ENCODE measurements around the gene ESR2.
"Not testable (repeated sequence)": the region's sequence is repeated elsewhere in the genome, so short reads cannot be mapped to it uniquely, and the experiment has no call there.

ESR2 gene

GRCh38 chr14:64075613-64076005 is 218.6 kb downstream of the ESR2 start:
- no peak for DNase-seq

- no peak for DNase-seq
Observed at GRCh38 chr14:64074961-64075612, 219.1 kb downstream of the ESR2 start.

GRCh38 chr14:64069634-64070359 is 224.4 kb downstream of the ESR2 start:
- DNase-seq: no peak

- DNase-seq: no peak
Observed at GRCh38 chr14:64064447-64064846, 229.7 kb downstream of the ESR2 start.

GRCh38 chr14:64062381-64063115 is 231.6 kb downstream of the ESR2 start:
- DNase-seq: no peak

- DNase-seq: no peak
Observed at GRCh38 chr14:64061706-64062105, 232.5 kb downstream of the ESR2 start.

GRCh38 chr14:64061115-64061514 is 233.1 kb downstream of the ESR2 start:
- DNase-seq: no peak

GRCh38 chr14:64060648-64061096 is 233.5 kb downstream of the ESR2 start:
- no peak for DNase-seq

- DNase-seq: no peak
Observed at GRCh38 chr14:64060199-64060545, 234.0 kb downstream of the ESR2 start.

- DNase-seq: no peak
Observed at GRCh38 chr14:64059454-64060198, 234.5 kb downstream of the ESR2 start.

GRCh38 chr14:64053694-64054669 is 240.2 kb downstream of the ESR2 start:
- DNase-seq: no peak

- DNase-seq: no peak
Observed at GRCh38 chr14:64049616-64050381, 244.4 kb downstream of the ESR2 start.

- DNase-seq: no peak
Observed at GRCh38 chr14:64045091-64045490, 249.1 kb downstream of the ESR2 start.

GRCh38 chr14:64043296-64043695 is 250.9 kb downstream of the ESR2 start:
- DNase-seq: not testable (repeated sequence)

- no peak for DNase-seq
Observed at GRCh38 chr14:64040044-64040443, 254.1 kb downstream of the ESR2 start.

- no peak for DNase-seq
Observed at GRCh38 chr14:64038841-64039542, 255.2 kb downstream of the ESR2 start.

- DNase-seq: not testable (repeated sequence)
Observed at GRCh38 chr14:64037869-64038745, 256.1 kb downstream of the ESR2 start.

- DNase-seq: no peak
Observed at GRCh38 chr14:64035143-64035542, 259.0 kb downstream of the ESR2 start.
